ENCODE measurements around the gene AFF2.

The AFF2 gene

GRCh38 chrX:148572337-148572736 is 71.9 kb downstream of the AFF2 start:
- Histone ChIP-seq H3K36me3 (no peaks in the 10 kb centered on the region), H3K4me1 (no peaks in the 10 kb centered on the region), H3K9me3 (no peaks in the 10 kb centered on the region), H3K27me3 (no peaks in the 10 kb centered on the region), H3K4me3 (ENCODE audit: low read depth, low read length) (no peak overlapping the region)
- DNase-seq, result no peak
- TF ChIP-seq, protein P1, sequence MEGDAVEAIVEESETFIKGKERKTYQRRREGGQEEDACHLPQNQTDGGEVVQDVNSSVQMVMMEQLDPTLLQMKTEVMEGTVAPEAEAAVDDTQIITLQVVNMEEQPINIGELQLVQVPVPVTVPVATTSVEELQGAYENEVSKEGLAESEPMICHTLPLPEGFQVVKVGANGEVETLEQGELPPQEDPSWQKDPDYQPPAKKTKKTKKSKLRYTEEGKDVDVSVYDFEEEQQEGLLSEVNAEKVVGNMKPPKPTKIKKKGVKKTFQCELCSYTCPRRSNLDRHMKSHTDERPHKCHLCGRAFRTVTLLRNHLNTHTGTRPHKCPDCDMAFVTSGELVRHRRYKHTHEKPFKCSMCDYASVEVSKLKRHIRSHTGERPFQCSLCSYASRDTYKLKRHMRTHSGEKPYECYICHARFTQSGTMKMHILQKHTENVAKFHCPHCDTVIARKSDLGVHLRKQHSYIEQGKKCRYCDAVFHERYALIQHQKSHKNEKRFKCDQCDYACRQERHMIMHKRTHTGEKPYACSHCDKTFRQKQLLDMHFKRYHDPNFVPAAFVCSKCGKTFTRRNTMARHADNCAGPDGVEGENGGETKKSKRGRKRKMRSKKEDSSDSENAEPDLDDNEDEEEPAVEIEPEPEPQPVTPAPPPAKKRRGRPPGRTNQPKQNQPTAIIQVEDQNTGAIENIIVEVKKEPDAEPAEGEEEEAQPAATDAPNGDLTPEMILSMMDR (IDR thresholded peaks at IDR 0.05; ENCODE audit: low read depth, low read length), result no peak

DNA sequence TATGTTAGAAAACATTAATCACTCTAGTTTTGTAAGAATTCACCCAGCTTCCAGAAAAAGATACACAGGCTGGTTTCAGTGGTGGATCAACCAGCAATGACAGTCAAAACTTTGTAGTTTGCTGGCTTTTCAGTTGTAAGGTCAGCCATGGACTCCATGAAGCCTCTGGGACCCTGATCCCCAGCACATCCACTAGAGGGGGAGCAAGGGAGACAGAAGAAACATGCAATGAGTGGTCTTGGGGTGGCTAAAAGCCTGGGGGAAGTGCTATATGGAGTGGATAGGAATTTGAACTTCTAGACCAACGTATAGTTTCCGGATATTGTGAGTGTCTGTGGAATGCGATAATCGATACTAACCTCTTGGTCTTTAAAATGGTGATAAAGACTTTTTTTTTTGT is 72.7 kb downstream of the AFF2 start:
- DNase-seq, result no peak
- no peaks in the 10 kb centered on the region for H3K36me3 ChIP-seq
- H3K9me3 ChIP-seq, result no peaks in the 10 kb centered on the region
- no peak overlapping the region for H3K4me3 ChIP-seq (ENCODE audit: low read depth, low read length)
- H3K27me3 ChIP-seq, result no peaks in the 10 kb centered on the region
- TF ChIP-seq, protein P1 (IDR thresholded peaks at IDR 0.05; ENCODE audit: low read depth, low read length), result no peak
- H3K4me1 ChIP-seq, result no peaks in the 10 kb centered on the region

- H3K9me3 ChIP-seq, result no peaks in the 10 kb centered on the region
- TF ChIP-seq, protein P1 (IDR thresholded peaks at IDR 0.05; ENCODE audit: low read depth, low read length), result no peak
- no peaks in the 10 kb centered on the region for H3K36me3 ChIP-seq
- no peaks in the 10 kb centered on the region for H3K27me3 ChIP-seq
- DNase-seq, result no peak
- no peak overlapping the region for H3K4me3 ChIP-seq (ENCODE audit: low read depth, low read length)
- no peaks in the 10 kb centered on the region for H3K4me1 ChIP-seq
These were observed 74.0 kb downstream of the AFF2 start for GRCh38 chrX:148574237-148574973.

DNA sequence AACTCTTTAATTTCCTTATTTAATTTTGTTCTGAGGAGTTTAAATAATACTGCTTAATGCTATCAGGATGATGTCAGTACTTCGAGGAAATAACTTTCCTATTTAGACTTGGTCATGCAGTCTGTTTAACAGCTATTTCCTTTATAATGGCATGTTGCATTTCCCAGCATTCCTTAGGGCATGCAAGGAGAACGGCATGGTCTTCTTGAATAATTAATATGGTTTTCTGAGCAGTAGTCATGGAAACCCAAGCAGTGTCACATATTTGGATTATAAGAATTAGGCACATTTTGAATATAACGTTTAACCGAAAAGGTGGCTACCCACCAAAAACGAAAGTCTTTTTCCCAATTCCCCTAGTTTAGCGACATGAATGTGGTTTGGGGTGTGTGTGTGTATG is 76.0 kb downstream of the AFF2 start:
- no peak for DNase-seq
- no peak overlapping the region for H3K4me3 ChIP-seq (ENCODE audit: low read depth, low read length)
- H3K4me1 ChIP-seq, result no peaks in the 10 kb centered on the region

DNA sequence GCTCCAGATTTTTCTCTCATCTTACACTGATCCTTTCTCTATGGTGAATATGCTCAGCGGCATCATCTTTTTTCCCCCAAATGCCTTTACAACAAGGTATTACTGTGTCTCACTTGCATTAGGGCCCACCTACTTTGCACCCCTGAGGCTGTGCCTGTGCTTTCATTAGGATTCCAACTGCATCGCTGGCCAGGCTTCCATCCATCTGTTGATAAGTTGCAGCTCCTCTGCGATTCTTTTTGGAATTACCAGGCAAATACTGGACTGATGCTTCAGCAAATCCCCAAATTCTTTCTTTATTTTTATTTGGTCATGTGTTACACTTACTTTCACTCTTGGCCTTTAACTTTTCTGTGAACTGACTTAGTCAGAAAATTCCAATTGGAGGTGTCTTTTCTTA is 77.3 kb downstream of the AFF2 start:
- no peaks in the 10 kb centered on the region for H3K36me3 ChIP-seq
- DNase-seq, result no peak
- TF ChIP-seq, protein P1 (IDR thresholded peaks at IDR 0.05; ENCODE audit: low read depth, low read length), result no peak
- H3K27me3 ChIP-seq, result no peaks in the 10 kb centered on the region
- H3K9me3 ChIP-seq, result no peaks in the 10 kb centered on the region
- no peak overlapping the region for H3K4me3 ChIP-seq (ENCODE audit: low read depth, low read length)
- H3K4me1 ChIP-seq, result no peaks in the 10 kb centered on the region

More for the DNA sequence above, 76.0 kb downstream of the AFF2 start:
- H3K27me3 ChIP-seq, result no peaks in the 10 kb centered on the region
- no peaks in the 10 kb centered on the region for H3K9me3 ChIP-seq
- TF ChIP-seq, protein P1 (IDR thresholded peaks at IDR 0.05; ENCODE audit: low read depth, low read length), result no peak
- H3K36me3 ChIP-seq, result no peaks in the 10 kb centered on the region

GRCh38 chrX:148580016-148580415 is 79.6 kb downstream of the AFF2 start:
- H3K36me3 ChIP-seq, result no peaks in the 10 kb centered on the region
- H3K27me3 ChIP-seq, result no peaks in the 10 kb centered on the region
- no peak for DNase-seq
- H3K4me3 ChIP-seq (ENCODE audit: low read depth, low read length), result no peak overlapping the region
- H3K4me1 ChIP-seq, result no peaks in the 10 kb centered on the region
- TF ChIP-seq, protein P1 (IDR thresholded peaks at IDR 0.05; ENCODE audit: low read depth, low read length), result no peak
- H3K9me3 ChIP-seq, result no peaks in the 10 kb centered on the region
